Posterior cingulate gyrus (tissue), 11 donors: Measurements from ENCODE around the gene STMN1.
A peak's percentile ranks its signal among the peaks of the same experiment; 100 is the strongest.

Experiments used
- DNase-seq, 10 donors: peaks; one replicate each; pipeline versions ENCODE4 v3.0.0 to v3.0.0-alpha.2; 2020 to 2021; ENCODE audit warnings: mixed read lengths in 3 of 10
- intact Hi-C: fragments of 100-400 bp; cut with DNase I; formaldehyde crosslinking; loops from one replicate; pipeline ENCODE4 v1.15.1; 2023

The STMN1 gene

GRCh38 chr1:25897754-25898153 lies 8.5 kb downstream of the STMN1 start:
- intact Hi-C loops, result no loop called here
- peak in 2 of 10 donors; percentile 41 to 87 for DNase-seq

DNA sequence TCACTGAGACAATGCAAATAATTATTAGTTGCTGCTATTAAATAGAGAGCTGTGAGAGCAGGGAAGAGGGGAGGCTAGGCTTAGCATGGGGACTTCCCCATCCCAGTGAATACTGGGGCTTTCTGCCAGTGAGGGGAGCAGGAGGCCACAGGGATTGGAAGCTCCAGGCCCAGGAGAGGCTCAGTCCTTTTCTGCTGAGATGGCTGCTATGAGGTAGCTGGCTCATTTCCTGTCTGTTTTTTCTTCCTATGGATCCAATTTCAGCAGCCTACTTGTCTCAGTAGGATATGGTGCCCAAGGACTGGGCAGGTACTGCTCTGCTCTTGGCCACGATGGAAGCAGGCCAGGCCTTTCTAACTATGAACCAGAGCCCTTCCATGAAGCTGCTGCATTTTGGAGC lies 10.0 kb downstream of the STMN1 start:
- peak in 1 of 10 donors; percentile 36 for DNase-seq
- intact Hi-C loops, result no loop called here

DNA sequence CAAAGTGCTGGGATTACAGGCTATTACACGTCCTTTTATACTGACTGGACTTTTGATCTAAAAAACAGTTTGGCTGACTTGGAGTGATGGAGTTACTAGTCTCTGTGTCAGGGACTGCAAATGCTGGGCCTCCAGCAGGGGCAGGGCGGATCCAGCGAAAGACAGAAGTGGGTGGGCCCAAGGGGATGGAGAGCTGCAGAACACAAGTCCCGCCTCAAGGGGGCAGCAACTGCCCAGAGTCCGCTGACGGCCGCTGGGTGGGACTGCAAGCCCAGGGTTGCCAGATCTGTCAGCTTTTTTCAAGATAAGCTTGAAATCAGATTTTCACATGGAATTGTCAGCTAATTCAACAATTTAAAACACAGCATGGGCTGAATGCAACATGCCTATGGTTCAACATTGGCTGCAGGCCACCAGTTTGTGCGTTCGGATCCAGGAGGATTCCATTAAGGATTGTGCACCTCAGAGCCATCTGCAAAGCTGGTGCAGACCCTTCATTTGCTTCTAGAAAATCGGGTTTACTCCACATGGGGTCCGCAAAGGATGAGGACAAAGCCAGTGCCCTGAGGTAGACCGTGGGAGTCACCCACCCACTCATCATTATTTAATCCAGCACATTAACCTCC lies 10.7 kb downstream of the STMN1 start:
- peak; percentile 86 to 99 (median 93) for DNase-seq
- intact Hi-C loops, result loop anchor here (1.0 kb wide), 1 partner anchor 103 kb away; the partner anchor contains the start of gene PAFAH2

DNA sequence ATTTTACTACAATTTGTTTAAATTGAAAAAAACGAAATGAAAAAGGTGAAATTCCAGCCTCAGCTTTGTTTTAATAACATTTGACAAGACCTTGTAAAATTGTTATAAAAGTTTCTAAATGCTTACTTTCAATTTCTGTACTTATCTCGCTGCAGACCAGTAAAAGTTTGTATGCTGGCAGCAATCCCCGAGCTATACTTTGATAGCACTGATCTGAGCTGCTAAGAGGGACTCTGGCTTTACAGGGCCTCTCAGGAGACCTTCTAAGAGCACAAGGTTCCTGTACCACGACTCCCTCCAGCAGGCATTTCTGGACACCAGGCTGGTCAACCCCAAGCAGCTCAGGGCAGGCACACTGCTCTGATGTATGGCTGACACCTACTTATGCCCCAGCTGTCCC lies 13.1 kb downstream of the STMN1 start:
- DNase-seq, result peak in 1 of 10 donors; percentile 0
- intact Hi-C loops, result no loop called here

GRCh38 chr1:25891606-25892005 lies 14.6 kb downstream of the STMN1 start:
- DNase-seq, result peak in 1 of 10 donors; percentile 47
- intact Hi-C loops, result no loop called here

GRCh38 chr1:25890239-25891034 lies 15.8 kb downstream of the STMN1 start:
- peak in 1 of 10 donors; percentile 46 for DNase-seq
- intact Hi-C loops, result no loop called here

DNA sequence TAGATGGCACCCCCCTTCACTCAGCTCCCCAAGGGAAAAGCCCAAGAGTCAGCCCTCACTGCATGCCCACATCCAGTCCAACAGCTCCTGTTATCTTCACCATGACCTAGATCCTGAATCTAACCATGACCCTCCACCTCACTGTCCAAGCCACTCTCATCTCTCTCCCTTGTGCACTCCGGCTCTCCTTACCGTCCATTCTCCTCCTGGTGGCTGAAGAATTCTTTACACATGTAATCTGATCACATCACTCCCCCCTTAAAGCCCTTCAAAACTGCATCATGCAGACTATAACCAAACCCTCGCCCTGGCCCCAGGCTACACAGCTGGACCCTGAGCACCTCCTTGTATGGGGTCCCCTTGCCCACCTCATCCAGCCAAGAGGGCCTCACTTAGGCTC lies 16.7 kb downstream of the STMN1 start:
- peak in 1 of 10 donors; percentile 17 for DNase-seq
- intact Hi-C loops, result no loop called here

DNA sequence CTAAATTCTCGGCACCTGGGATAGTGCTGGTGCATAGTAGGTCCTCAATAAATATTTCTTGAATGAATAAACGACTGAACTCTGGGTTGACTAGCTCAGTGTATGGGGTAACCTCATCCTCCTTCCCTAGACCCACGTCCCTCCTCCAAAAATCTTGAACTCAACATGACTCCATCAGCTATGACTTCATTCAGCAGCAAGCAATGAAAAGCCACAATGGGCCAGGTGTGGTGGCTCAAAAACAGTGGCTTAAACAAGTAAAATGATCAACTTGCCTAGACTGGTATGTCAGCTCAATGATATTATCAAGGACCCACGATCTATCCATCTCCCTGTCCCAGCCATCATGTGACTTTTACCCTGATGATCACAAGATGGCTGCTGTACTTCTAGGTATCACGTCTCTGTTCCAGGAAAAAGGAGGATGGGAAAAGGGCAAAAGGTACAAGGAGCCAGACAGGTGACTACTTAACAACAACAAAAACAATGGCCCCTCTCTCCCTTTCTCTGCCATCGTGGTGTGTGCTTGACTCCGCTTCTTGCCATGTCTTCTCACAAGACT lies 17.7 kb downstream of the STMN1 start:
- intact Hi-C loops, result no loop called here
- DNase-seq, result peak in 1 of 10 donors; percentile 7

DNA sequence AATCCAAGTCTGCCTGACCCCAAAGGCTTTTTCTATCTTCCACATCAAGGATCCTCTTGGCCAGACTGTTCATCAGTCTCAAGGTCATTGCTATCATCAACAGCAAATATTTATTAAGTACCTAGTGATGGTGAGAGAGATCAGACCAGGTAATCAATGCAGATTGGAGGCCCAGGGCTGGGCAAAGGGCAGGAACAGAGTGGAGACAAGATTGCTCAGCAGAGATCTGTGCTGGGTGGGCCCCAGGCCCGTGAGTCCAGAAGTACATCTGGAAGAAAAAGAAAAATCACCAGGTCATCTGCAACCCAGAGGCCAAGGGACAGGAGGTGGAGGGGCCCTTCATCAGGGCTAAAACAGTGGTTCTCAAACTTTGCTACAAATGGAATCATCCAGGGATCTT lies 20.6 kb downstream of the STMN1 start:
- intact Hi-C loops, result no loop called here
- peak in 1 of 10 donors; percentile 2 for DNase-seq

DNA sequence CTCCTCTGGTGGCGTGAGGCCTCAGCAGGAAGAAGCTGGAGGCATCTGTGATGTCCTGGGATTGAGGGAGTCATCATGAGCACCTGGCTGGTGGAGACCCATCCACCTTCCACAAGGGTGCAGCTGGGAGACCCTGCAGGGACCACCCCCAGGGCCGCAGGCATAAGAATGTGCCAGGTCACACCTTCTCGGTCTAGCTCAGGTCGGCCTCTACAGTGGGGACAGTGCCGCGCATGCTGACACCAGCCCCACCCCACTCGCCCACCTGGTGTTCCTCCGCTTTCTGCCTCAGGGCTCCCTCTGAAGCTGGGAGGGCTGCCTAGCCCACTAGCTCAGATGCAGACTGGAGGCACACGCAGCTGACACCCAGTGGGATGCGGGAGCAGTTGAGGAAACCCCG lies 25.0 kb downstream of the STMN1 start:
- intact Hi-C loops, result no loop called here
- peak in 1 of 10 donors; percentile 72 for DNase-seq

- DNase-seq, result peak in 1 of 10 donors; percentile 1
- intact Hi-C loops, result no loop called here
Observed at GRCh38 chr1:25880518-25880917, 25.7 kb downstream of the STMN1 start.

DNA sequence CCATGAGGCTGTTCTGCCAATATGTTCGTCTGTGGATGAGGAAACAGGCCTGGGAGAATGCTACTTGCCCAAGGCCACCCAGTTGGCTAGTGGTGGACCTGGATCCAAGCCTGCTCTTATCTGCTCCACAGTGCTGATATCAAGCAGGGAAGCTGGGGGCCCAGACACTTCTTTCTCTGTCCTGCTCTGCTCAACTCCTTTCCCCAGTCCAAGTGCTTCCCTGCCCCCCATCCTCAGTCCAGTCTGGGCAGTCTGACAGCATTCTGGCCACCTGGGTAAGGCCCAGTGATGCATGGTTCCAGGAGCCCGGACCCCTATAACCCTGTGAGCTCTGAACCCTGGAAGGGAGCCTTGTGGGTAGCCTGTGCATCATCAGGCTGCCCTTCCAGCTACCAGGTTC lies 26.5 kb downstream of the STMN1 start:
- peak in 1 of 10 donors; percentile 62 for DNase-seq
- intact Hi-C loops, result no loop called here

DNA sequence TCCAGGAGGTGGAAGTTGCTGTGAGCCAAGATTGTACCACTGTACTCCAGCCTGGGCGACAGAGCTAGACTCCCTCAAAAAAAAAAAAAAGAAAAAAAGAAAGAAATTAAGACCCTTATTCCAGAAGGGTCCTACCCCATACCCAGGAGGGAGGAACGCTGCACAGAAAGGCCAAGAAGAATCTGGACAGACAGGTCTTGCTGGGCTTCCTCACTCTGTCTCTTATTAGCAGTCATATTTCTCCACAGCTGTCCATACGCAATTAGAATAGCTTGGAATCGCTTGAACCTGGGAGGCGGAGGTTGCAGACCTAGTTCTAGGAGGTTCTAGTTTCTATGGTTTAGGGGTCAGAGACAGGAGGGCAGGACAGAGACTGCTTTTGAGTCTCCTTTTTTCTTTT lies 27.5 kb downstream of the STMN1 start:
- peak in 1 of 10 donors; percentile 3 for DNase-seq
- intact Hi-C loops, result no loop called here

- no peak for DNase-seq
- intact Hi-C loops, result no loop called here
Observed at GRCh38 chr1:25877155-25877554, 29.1 kb downstream of the STMN1 start.

- intact Hi-C loops, result no loop called here
Observed at GRCh38 chr1:25876693-25877077, 29.5 kb downstream of the STMN1 start.

DNA sequence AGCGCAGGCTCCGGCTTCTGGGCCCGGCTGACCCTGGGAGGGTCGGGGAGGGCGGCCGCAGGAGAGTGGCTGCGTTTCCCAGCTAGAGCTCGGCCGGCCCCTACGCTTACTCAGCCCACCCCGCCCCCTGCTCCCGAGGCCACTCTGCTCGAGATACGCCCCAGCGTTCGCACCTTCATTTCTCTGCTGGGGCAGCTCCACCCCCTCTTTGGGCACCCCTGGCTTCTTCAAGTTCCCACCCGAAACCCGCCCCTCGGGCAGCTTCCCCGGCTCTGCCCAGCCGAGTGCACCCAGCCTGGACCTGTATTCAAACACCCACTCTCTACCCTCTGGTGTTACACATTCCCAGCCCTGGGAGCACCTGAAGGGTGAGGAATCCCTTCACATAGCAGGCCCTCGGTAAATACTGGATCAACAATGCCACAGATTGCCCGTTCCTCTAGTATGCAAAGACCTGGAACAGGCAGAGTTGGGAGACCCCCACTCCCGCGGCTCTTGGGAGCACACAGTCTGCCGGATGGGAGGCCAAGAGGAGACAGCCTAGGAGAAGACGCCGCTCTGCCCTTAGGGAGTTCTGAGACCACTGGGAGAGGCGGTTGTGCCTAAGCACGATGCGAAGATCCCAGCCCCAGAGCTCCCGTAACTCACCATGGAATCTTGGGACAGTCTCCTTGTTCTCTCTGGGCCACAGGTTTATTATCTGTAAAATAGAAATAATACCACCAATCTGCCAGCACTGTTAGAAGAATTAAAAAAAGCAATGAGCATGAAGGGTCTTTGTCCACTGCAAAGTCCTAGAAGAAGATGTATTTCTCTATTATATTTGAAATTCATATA lies 30.1 kb downstream of the STMN1 start:
- peak in 1 of 10 donors; percentile 81 for DNase-seq
- intact Hi-C loops, result no loop called here

More at GRCh38 chr1:25876693-25877077, 29.5 kb downstream of the STMN1 start:
- DNase-seq, result no peak

- intact Hi-C loops, result no loop called here
- DNase-seq, result peak; percentile 60 to 98 (median 82)
Observed at GRCh38 chr1:25875154-25875855, 30.9 kb downstream of the STMN1 start, which contains the start of gene PAQR7. Gene PAQR7, minus strand, starts transcription at chr1:25875708. Its CDS starts 11,869 bp downstream, at chr1:25863839.

DNA sequence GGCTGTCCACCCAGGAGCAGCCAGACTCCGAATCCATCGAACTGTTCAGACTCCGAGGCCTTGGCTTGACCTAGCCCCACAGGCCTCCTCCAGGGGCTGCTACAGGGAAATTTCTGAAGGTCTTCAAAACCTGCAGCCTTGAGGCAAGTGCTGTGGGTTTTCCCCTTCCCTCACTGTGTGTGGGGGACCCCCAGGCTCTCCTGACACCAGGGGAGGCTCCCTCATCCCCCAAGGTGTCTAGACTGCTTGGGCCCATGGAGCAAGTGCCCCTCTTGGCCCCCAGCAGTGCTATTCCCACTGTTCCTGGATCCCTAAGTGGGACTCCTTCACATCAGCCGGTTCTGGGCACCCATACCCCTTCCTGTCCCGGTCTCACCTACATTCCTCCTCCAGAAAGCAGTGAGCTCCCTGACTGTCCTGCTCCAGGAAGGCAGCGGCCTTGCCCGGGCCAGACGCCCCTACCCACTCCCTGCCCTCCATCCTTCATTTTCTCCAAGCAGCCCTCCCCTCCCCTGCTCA lies 31.5 kb downstream of the STMN1 start:
- intact Hi-C loops, result no loop called here
- no peak for DNase-seq

- DNase-seq, result peak in 1 of 10 donors; percentile 36
- intact Hi-C loops, result no loop called here
Observed at GRCh38 chr1:25874209-25874608, 32.0 kb downstream of the STMN1 start.

- intact Hi-C loops, result no loop called here
- peak in 1 of 10 donors; percentile 50 for DNase-seq
Observed at GRCh38 chr1:25873120-25873519, 33.1 kb downstream of the STMN1 start.
